Esophagus (tissue), 2 donors: ENCODE data around the gene LUZP1. TPM values are rescaled to one million over a fixed set of nuclear protein-coding genes. Genes with fewer than 3 reads are reported as not detected.

Experiments
- polyA plus RNA-seq, 2 donors: library from polyadenylated mRNA; stranded (reverse); fragments of 200-250 nt; gene quantifications; one replicate each; pipeline ENCODE4 v1.2.3, GENCODE V29; 2013
- donor health status: healthy with polysubstance abuse.
- donor health status: Bipolar disorder and iron deficiency.

LUZP1 gene
- polyA plus RNA-seq, 2 donors: 3.6 to 4.4 TPM

Other genes starting within 250 kb of the LUZP1 start
- gene LACTBL1, start 196.0 kb downstream of the LUZP1 start, polyA plus RNA-seq: not detected
- gene TEX46, start 153.0 kb downstream of the LUZP1 start, polyA plus RNA-seq: not detected
- 10 to 100 TPM; 15.6 to 32.0 TPM for gene KDM1A, start 149.4 kb downstream of the LUZP1 start, polyA plus RNA-seq
- gene HTR1D, start 48.6 kb upstream of the LUZP1 start, polyA plus RNA-seq: not detected
- 10 to 100 TPM; 46.5 to 62.3 TPM for gene HNRNPR, start 175.4 kb upstream of the LUZP1 start, polyA plus RNA-seq
- 1 to 10 TPM; 6.2 to 9.6 TPM for gene ZNF436, start 201.0 kb upstream of the LUZP1 start, polyA plus RNA-seq